K562 (cell line): ENCODE results near the gene ADM5. TPM values are rescaled to one million over a fixed set of nuclear protein-coding genes. Genes with fewer than 3 reads are reported as not detected.

Experiments used
- ARID2 ChIP-seq: fragments of 450-650 bp; IDR thresholded peaks from 2 replicates; pipeline ENCODE4 v1.6.1; 2017; ENCODE audit warnings: antibody characterized with exemption, mild to moderate bottlenecking
- BMI1 ChIP-seq: fragments of 150-350 bp; IDR thresholded peaks from 2 replicates; pipeline ENCODE4 v1.6.1; 2014; ENCODE audit warnings: low read length
- CBX1 ChIP-seq: sonication (generic); IDR thresholded peaks from 2 replicates; pipeline ENCODE4 v1.6.1; 2016; ENCODE audit warnings: antibody characterized with exemption, low read depth, mild to moderate bottlenecking
- EGR1 ChIP-seq: fragments of 450-650 bp; conservative IDR thresholded peaks from 2 replicates; pipeline ENCODE4 v1.6.1; 2017; ENCODE audit warnings: mild to moderate bottlenecking
- HDAC1 ChIP-seq, 2 experiments: fragments of 450-650 bp; IDR thresholded peaks; 2 replicates each; pipeline ENCODE4 v1.6.1; 2016 to 2017; ENCODE audit warnings: inconsistent platforms in 1 of 2, mild to moderate bottlenecking in 1 of 2, moderate library complexity in 1 of 2
- LCOR ChIP-seq: sonication (generic); formaldehyde crosslinking; IDR thresholded peaks from 2 replicates; pipeline ENCODE4 v1.8.0; 2022; ENCODE audit warnings: mild to moderate bottlenecking, missing genetic modification reagents
- MEIS2 ChIP-seq: fragments of 450-650 bp; IDR thresholded peaks from 2 replicates; pipeline ENCODE4 v1.6.1; 2014; ENCODE audit warnings: mild to moderate bottlenecking; ENCODE audit not compliant: partially characterized antibody
- NFIX ChIP-seq: fragments of 250-450 bp; sonication (Bioruptor Pico); IDR thresholded peaks from 2 replicates; pipeline ENCODE4 v1.4.0; 2020; ENCODE audit warnings: low read depth, mild to moderate bottlenecking, moderate library complexity
- RAD51 ChIP-seq: fragments of 450-650 bp; IDR thresholded peaks from 2 replicates; pipeline ENCODE4 v1.7.1; 2016; ENCODE audit warnings: low read depth, mild to moderate bottlenecking, borderline replicate concordance
- TCF3 ChIP-seq: sonication (generic); formaldehyde crosslinking; IDR thresholded peaks from 2 replicates; pipeline ENCODE4 v1.4.0; 2020; ENCODE audit warnings: mild to moderate bottlenecking, missing genetic modification reagents
- TGIF2 ChIP-seq: sonication (generic); formaldehyde crosslinking; IDR thresholded peaks from 2 replicates; pipeline ENCODE4 v1.8.1; 2022; ENCODE audit warnings: mild to moderate bottlenecking, missing genetic modification reagents, moderate library complexity
- ZNF184 ChIP-seq: sonication (generic); formaldehyde crosslinking; IDR thresholded peaks from 2 replicates; pipeline ENCODE4 v1.5.0; 2020; ENCODE audit warnings: missing genetic modification reagents
- ZNF444 ChIP-seq: fragments of 250-450 bp; sonication (Bioruptor Pico); IDR thresholded peaks from 2 replicates; pipeline ENCODE4 v1.4.0; 2020; ENCODE audit warnings: mild to moderate bottlenecking, moderate library complexity
- ZNF583 ChIP-seq: fragments of 250-450 bp; sonication (Bioruptor Pico); IDR thresholded peaks from 2 replicates; pipeline ENCODE4 v1.4.0; 2020
- ZNF780A ChIP-seq: fragments of 250-450 bp; sonication (Bioruptor Pico); IDR thresholded peaks from 2 replicates; pipeline ENCODE4 v1.5.0; 2021; ENCODE audit warnings: mild to moderate bottlenecking
- polyA plus RNA-seq, 8 experiments: library from polyadenylated mRNA; depleted of rRNA in 4 of 8; stranded (reverse) in 5 of 8; unstranded in 3 of 8; fragments of >200 nt; fragmentation: Nextera tagmentation in 2 of 8; fragmentation: Illumina TruSeq in 1 of 8; extraction: Ambion mirVana in 2 of 8; extraction: Trizol in 1 of 8; gene quantifications; 2 replicates each; pipeline versions ENCODE4 v1.2.1 to v1.2.3, GENCODE V29; 2011 to 2014; ENCODE audit warnings: inconsistent platforms in 1 of 8, missing spikeins in 1 of 8
- total RNA-seq, 7 experiments: library from RNA; depleted of rRNA in 6 of 7; stranded (reverse); fragments of >200 nt in 6 of 7; fragmentation: Illumina TruSeq in 2 of 7; extraction: Trizol in 2 of 7; gene quantifications; 2 replicates each; pipeline versions ENCODE4 v1.2.1 to v1.2.3, GENCODE V29; 2011 to 2021; ENCODE audit warnings: low replicate concordance in 1 of 7
- TF ChIP-seq, protein P1 (sequence below), 2 experiments: fragments of 450-650 bp; conservative IDR thresholded peaks; 2 replicates each; pipeline ENCODE4 v1.6.1; 2017; ENCODE audit warnings: mild to moderate bottlenecking in 2 of 2, moderate library complexity in 2 of 2
- TF ChIP-seq, protein P2 (sequence below), 2 experiments: fragments of 450-650 bp; formaldehyde crosslinking in 1 of 2; IDR thresholded peaks; 2 replicates each; pipeline versions ENCODE4 v1.4.0 to v1.6.1; 2014 to 2020; ENCODE audit warnings: mild to moderate bottlenecking in 2 of 2, borderline replicate concordance in 1 of 2, low read depth in 1 of 2
- TF ChIP-seq, protein P3 (sequence below): sonication (generic); formaldehyde crosslinking; IDR thresholded peaks from 2 replicates; pipeline ENCODE4 v1.5.0; 2020; ENCODE audit warnings: missing genetic modification reagents

The ADM5 gene
- total and polyA plus RNA-seq, 9 of the 15 experiments (the other 6 are each of a cell fraction or from before 2014, with no cell fraction given) = 0.13 to 8.4 (median 2.0) TPM; not detected in 1

DNA sequence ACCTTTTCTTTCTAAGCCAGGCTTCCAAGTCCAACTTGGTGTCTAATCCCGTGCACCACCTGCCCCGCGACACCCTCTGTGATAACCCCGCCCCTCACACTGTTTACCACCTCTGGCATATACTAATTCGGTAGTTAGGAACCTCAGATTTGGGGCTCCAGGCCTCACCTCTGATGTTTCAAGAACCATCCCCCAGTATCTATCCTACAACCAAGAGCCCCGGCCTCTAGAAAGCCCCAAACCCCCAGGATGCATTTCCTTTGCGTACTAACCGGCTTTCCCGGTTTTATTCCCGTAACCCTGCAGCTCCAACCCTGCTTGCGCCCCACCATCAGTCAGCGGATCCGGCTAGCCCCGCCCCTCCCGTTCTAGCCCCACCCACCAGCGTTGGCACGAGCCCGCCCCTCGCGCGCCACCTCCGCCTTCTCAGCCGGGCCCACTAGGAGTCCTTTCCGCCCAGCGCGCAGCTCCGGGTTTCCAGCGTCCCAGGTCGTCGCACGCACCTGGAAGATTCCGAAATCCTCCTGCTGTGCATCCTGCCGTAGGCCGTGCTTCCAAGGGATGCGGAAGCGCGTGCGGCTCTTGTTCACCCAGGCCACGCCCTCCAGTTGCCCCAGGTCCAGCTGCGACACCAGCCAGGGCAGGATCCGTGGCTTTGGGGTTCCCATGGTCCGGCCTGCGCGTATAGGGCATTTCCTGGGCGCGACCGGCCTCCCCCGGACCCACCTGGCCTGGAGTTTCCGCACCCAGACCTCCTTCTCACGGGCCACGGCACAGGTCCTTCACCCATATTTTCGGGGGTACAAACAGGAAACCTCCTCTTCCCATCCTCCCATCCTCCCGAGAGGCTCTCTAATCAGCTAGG is 25.0 kb upstream of the ADM5 start (continued):
- TF ChIP-seq ZNF184 (CRISPR knock-in tag) = no peak
- no peak for TF ChIP-seq RAD51
- TF ChIP-seq TCF3 (CRISPR knock-in tag) = 0 out of 2 replicates have a peak, but pooled peaks have one; percentile 19
- TF ChIP-seq ARID2 = no peak
- no peak for TF ChIP-seq TGIF2 (CRISPR knock-in tag)
- TF ChIP-seq, protein P1, sequence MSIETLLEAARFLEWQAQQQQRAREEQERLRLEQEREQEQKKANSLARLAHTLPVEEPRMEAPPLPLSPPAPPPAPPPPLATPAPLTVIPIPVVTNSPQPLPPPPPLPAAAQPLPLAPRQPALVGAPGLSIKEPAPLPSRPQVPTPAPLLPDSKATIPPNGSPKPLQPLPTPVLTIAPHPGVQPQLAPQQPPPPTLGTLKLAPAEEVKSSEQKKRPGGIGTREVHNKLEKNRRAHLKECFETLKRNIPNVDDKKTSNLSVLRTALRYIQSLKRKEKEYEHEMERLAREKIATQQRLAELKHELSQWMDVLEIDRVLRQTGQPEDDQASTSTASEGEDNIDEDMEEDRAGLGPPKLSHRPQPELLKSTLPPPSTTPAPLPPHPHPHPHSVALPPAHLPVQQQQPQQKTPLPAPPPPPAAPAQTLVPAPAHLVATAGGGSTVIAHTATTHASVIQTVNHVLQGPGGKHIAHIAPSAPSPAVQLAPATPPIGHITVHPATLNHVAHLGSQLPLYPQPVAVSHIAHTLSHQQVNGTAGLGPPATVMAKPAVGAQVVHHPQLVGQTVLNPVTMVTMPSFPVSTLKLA (conservative IDR thresholded peaks at IDR 0.05) = peak; percentile 65 to 73
- no peak for TF ChIP-seq LCOR (CRISPR knock-in tag)
- 0 out of 2 replicates have a peak, but pooled peaks have one; percentile 33 for TF ChIP-seq EGR1
- TF ChIP-seq ZNF444 (CRISPR knock-in tag) = no peak
- no peak for TF ChIP-seq MEIS2
- TF ChIP-seq BMI1 = no peak
- TF ChIP-seq ZNF583 (CRISPR knock-in tag) = no peak
- TF ChIP-seq ZNF780A (CRISPR knock-in tag) = no peak
- no peak for TF ChIP-seq NFIX
- TF ChIP-seq, protein P2, sequence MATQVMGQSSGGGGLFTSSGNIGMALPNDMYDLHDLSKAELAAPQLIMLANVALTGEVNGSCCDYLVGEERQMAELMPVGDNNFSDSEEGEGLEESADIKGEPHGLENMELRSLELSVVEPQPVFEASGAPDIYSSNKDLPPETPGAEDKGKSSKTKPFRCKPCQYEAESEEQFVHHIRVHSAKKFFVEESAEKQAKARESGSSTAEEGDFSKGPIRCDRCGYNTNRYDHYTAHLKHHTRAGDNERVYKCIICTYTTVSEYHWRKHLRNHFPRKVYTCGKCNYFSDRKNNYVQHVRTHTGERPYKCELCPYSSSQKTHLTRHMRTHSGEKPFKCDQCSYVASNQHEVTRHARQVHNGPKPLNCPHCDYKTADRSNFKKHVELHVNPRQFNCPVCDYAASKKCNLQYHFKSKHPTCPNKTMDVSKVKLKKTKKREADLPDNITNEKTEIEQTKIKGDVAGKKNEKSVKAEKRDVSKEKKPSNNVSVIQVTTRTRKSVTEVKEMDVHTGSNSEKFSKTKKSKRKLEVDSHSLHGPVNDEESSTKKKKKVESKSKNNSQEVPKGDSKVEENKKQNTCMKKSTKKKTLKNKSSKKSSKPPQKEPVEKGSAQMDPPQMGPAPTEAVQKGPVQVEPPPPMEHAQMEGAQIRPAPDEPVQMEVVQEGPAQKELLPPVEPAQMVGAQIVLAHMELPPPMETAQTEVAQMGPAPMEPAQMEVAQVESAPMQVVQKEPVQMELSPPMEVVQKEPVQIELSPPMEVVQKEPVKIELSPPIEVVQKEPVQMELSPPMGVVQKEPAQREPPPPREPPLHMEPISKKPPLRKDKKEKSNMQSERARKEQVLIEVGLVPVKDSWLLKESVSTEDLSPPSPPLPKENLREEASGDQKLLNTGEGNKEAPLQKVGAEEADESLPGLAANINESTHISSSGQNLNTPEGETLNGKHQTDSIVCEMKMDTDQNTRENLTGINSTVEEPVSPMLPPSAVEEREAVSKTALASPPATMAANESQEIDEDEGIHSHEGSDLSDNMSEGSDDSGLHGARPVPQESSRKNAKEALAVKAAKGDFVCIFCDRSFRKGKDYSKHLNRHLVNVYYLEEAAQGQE (IDR thresholded peaks at IDR 0.05; ENCODE audit: borderline replicate concordance) = no peak
- TF ChIP-seq, protein P2 (CRISPR knock-in tag; IDR thresholded peaks at IDR 0.05; ENCODE audit: low read depth) = no peak
- TF ChIP-seq CBX1 = 0 out of 2 replicates have a peak, but pooled peaks have one; percentile 45
- TF ChIP-seq, protein P3, sequence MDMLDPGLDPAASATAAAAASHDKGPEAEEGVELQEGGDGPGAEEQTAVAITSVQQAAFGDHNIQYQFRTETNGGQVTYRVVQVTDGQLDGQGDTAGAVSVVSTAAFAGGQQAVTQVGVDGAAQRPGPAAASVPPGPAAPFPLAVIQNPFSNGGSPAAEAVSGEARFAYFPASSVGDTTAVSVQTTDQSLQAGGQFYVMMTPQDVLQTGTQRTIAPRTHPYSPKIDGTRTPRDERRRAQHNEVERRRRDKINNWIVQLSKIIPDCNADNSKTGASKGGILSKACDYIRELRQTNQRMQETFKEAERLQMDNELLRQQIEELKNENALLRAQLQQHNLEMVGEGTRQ = no peak
- peak in 1 of 2 experiments; percentile 74; a peak in 2 of 4 replicates for TF ChIP-seq HDAC1 (IDR thresholded peaks at IDR 0.05)
